Hepatocyte (in vitro differentiated cells): Measurements from ENCODE around the gene LIN7B. TPM values are rescaled to one million over a fixed set of nuclear protein-coding genes. Genes with fewer than 3 reads are reported as not detected.
"Not testable (repeated sequence)": the region's sequence is repeated elsewhere in the genome, so short reads cannot be mapped to it uniquely, and the experiment has no call there.

Experiments
- DNase-seq: peaks from one replicate; pipeline ENCODE4 v3.0.0-alpha.2; 2016; ENCODE audit warnings: low spot score
- H2AFZ ChIP-seq: fragments of 200-600 bp; sonication (generic); 2 replicates; pipeline ENCODE4 v1.6.0; 2016; ENCODE audit warnings: antibody characterized with exemption, mild to moderate bottlenecking
- H3K27ac ChIP-seq: fragments of 200-600 bp; sonication (generic); 2 replicates; pipeline ENCODE4 v1.5.1; 2016; ENCODE audit warnings: mild to moderate bottlenecking
- H3K27me3 ChIP-seq: fragments of 200-600 bp; sonication (generic); 2 replicates; pipeline ENCODE4 v1.6.1; 2016
- H3K36me3 ChIP-seq: fragments of 200-600 bp; sonication (generic); replicated peaks from 2 replicates; pipeline ENCODE4 v1.5.1; 2016; ENCODE audit warnings: low read depth; ENCODE audit not compliant: insufficient read depth
- H3K4me1 ChIP-seq: fragments of 200-600 bp; sonication (generic); 2 replicates; pipeline ENCODE4 v1.5.1; 2016; ENCODE audit warnings: mild to moderate bottlenecking, moderate library complexity; ENCODE audit not compliant: insufficient read depth
- H3K4me2 ChIP-seq: fragments of 200-600 bp; sonication (generic); 2 replicates; pipeline ENCODE4 v1.6.0; 2016
- H3K4me3 ChIP-seq: fragments of 200-600 bp; sonication (generic); 2 replicates; pipeline ENCODE4 v1.5.1; 2016; ENCODE audit warnings: mild to moderate bottlenecking
- H3K79me2 ChIP-seq: fragments of 200-600 bp; sonication (generic); 2 replicates; pipeline ENCODE4 v1.6.0; 2017; ENCODE audit warnings: mild to moderate bottlenecking
- H3K9me2 ChIP-seq: fragments of 200-600 bp; sonication (generic); replicated peaks from 2 replicates; pipeline ENCODE4 v1.6.0; 2017; ENCODE audit warnings: mild to moderate bottlenecking; ENCODE audit not compliant: insufficient read depth
- H3K9me3 ChIP-seq: fragments of 200-600 bp; sonication (generic); 2 replicates; pipeline ENCODE4 v1.5.1; 2016; ENCODE audit warnings: low read depth, mild to moderate bottlenecking
- H4K20me1 ChIP-seq: fragments of 200-600 bp; sonication (generic); 2 replicates; pipeline ENCODE4 v1.6.0; 2016; ENCODE audit warnings: mild to moderate bottlenecking; ENCODE audit not compliant: insufficient read depth, poor library complexity, severe bottlenecking
- CTCF ChIP-seq: fragments of 200-600 bp; sonication (generic); IDR thresholded peaks from 2 replicates; pipeline ENCODE4 v1.5.1; 2016; ENCODE audit warnings: antibody characterized with exemption, mild to moderate bottlenecking; ENCODE audit not compliant: poor library complexity
- EZH2 ChIP-seq: fragments of 200-600 bp; sonication (generic); IDR thresholded peaks from 2 replicates; pipeline ENCODE4 v1.6.1; 2016; ENCODE audit warnings: antibody characterized with exemption, mild to moderate bottlenecking, borderline replicate concordance
- EZH2phosphoT487 ChIP-seq: fragments of 200-600 bp; sonication (generic); IDR thresholded peaks from one replicate; pipeline ENCODE4 v1.6.1; 2018; ENCODE audit warnings: antibody characterized with exemption, mild to moderate bottlenecking, low read depth, moderate library complexity; ENCODE audit not compliant: unreplicated experiment, severe bottlenecking
- WGBS: methylation state at CpG from one replicate; pipeline ENCODE4 v1.1.6; 2016; ENCODE audit warnings: low lambda C conversion rate; ENCODE audit errors: missing lambda C conversion rate; 5-methylcytosine and 5-hydroxymethylcytosine counted together
- polyA plus RNA-seq: library from polyadenylated mRNA; unstranded; fragments of >200 nt; fragmentation: Nextera tagmentation; extraction: Ambion mirVana; gene quantifications from 2 replicates; pipeline ENCODE4 v1.2.1, GENCODE V29; 2016
- total RNA-seq: library from RNA; depleted of rRNA; stranded (reverse); fragments of >200 nt; gene quantifications from 2 replicates; pipeline ENCODE4 v1.2.3, GENCODE V29; 2014

Gene LIN7B
- total and polyA plus RNA-seq, 2 experiments from 2014 or later, result 8.7 to 18.0 TPM

- 75% methylated on average over 22 of the region's 23 CpGs for WGBS
- H3K4me3 ChIP-seq, result no peak overlapping the region
- no peak for TF ChIP-seq EZH2
- TF ChIP-seq EZH2phosphoT487, result no peak
- no peak for TF ChIP-seq CTCF
- peaks cover 43% of the 10 kb centered on the region for H3K27me3 ChIP-seq
- H3K36me3 ChIP-seq, result no peaks in the 10 kb centered on the region
- H4K20me1 ChIP-seq, result no peaks in the 10 kb centered on the region
- no peak overlapping the region for H2AFZ ChIP-seq
- H3K4me1 ChIP-seq, result no peaks in the 10 kb centered on the region
- no peaks in the 10 kb centered on the region for H3K79me2 ChIP-seq
- H3K4me2 ChIP-seq, result no peak overlapping the region
- H3K27ac ChIP-seq, result no peak overlapping the region
- DNase-seq, result no peak
- no peaks in the 10 kb centered on the region for H3K9me2 ChIP-seq
- H3K9me3 ChIP-seq, result no peaks in the 10 kb centered on the region
These were observed 40.4 kb upstream of the LIN7B start for GRCh38 chr19:49073514-49074378.

GRCh38 chr19:49074869-49075268, 39.3 kb upstream of the LIN7B start:
- not testable (repeated sequence) for H3K79me2 ChIP-seq, H3K4me2 ChIP-seq, H3K9me3 ChIP-seq, H4K20me1 ChIP-seq, H2AFZ ChIP-seq, H3K36me3 ChIP-seq, H3K4me1 ChIP-seq, H3K27ac ChIP-seq, H3K4me3 ChIP-seq, H3K9me2 ChIP-seq
- DNase-seq, result peak; percentile 60
- H3K27me3 ChIP-seq, result peaks cover 35% of the 10 kb centered on the region
- peak; percentile 63 for TF ChIP-seq CTCF
- 21% methylated on average over 9 of the region's 9 CpGs for WGBS

GRCh38 chr19:49080392-49080791, 33.8 kb upstream of the LIN7B start:
- H3K4me3 ChIP-seq, result no peak overlapping the region
- H3K9me2 ChIP-seq, result no peaks in the 10 kb centered on the region
- H3K36me3 ChIP-seq, result no peaks in the 10 kb centered on the region
- 89% methylated on average over 4 of the region's 4 CpGs for WGBS
- H4K20me1 ChIP-seq, result no peaks in the 10 kb centered on the region
- peaks cover under 1% of the 10 kb centered on the region for H3K79me2 ChIP-seq
- H3K4me2 ChIP-seq, result no peak overlapping the region
- no peaks in the 10 kb centered on the region for H3K27me3 ChIP-seq
- no peak overlapping the region for H3K27ac ChIP-seq
- H2AFZ ChIP-seq, result no peak overlapping the region
- peaks cover 4% of the 10 kb centered on the region for H3K4me1 ChIP-seq
- DNase-seq, result no peak
- no peak for TF ChIP-seq CTCF
- TF ChIP-seq EZH2phosphoT487, result no peak
- no peak for TF ChIP-seq EZH2
- no peaks in the 10 kb centered on the region for H3K9me3 ChIP-seq

GRCh38 chr19:49081273-49081672, 32.9 kb upstream of the LIN7B start:
- Histone ChIP-seq H4K20me1 (peaks cover 7% of the 10 kb centered on the region), H2AFZ (no peak overlapping the region), H3K4me3 (no peak overlapping the region), H3K27me3 (no peaks in the 10 kb centered on the region), H3K9me3 (no peaks in the 10 kb centered on the region), H3K4me1 (peaks cover 4% of the 10 kb centered on the region), H3K4me2 (no peak overlapping the region), H3K36me3 (no peaks in the 10 kb centered on the region), H3K9me2 (no peaks in the 10 kb centered on the region), H3K79me2 (peaks cover 10% of the 10 kb centered on the region), H3K27ac (no peak overlapping the region)
- TF ChIP-seq CTCF (no peak), EZH2 (no peak), EZH2phosphoT487 (no peak)
- no peak for DNase-seq
- WGBS, result 87% methylated on average over 1 of the region's 1 CpG
